Spleen (tissue), 7 donors: ENCODE measurements around the gene TM4SF4.

ENCODE experiments used
- CTCF ChIP-seq, 11 experiments: fragments of 200-600 bp in 7 of 11; fragments of 450-650 bp in 4 of 11; sonication (generic) in 4 of 11; IDR thresholded peaks in 8 of 11; conservative IDR thresholded peaks in 3 of 11; 1 replicate in 7 of 11; 2 replicates in 4 of 11; pipeline versions ENCODE4 v1.4.0 to v1.8.0; 2016 to 2021; ENCODE audit warnings: antibody characterized with exemption in 11 of 11, inconsistent platforms in 4 of 11, mild to moderate bottlenecking in 1 of 11
- POLR2A ChIP-seq, 3 donors: fragments of 450-650 bp; IDR thresholded peaks; one replicate each; pipeline ENCODE4 v1.5.1; 2017; ENCODE audit warnings: antibody characterized with exemption in 3 of 3, mild to moderate bottlenecking in 1 of 3
- donor health status: DM: no; HTN: no; CAD: no; lungs with moderate emphysema.
- donor health status: DM: no; HTN: no; CAD: no.
- donor health status: DM: no; HTN: no; CAD: no.

GRCh38 chr3:149448331-149448831, 26.1 kb upstream of the TM4SF4 start:
- no peak for TF ChIP-seq CTCF (IDR thresholded peaks at IDR 0.05 in 8 of 11, conservative IDR thresholded peaks at IDR 0.05 in 3 of 11)
- no peak for TF ChIP-seq POLR2A (IDR thresholded peaks at IDR 0.05)
